Skin of body (tissue), 2 donors: ENCODE results near the gene FGF22. TPM values are rescaled to one million over a fixed set of nuclear protein-coding genes. Genes with fewer than 3 reads are reported as not detected.
A peak's percentile ranks its signal among the peaks of the same experiment; 100 is the strongest.

Experiments used
- DNase-seq: peaks from one replicate; lab custom pipeline; 2025; lab: John Stamatoyannopoulos, UW
- total RNA-seq: library from RNA; depleted of rRNA; stranded (reverse); fragments of >200 nt; gene quantifications from one replicate; pipeline ENCODE4 v1.2.3, GENCODE V29; 2014

Gene FGF22
- total RNA-seq, 1 donor from 2014 or later = 1.4 TPM

- no peak for DNase-seq
These were observed 38.1 kb downstream of the FGF22 start for GRCh38 chr19:677601-678436.

- DNase-seq = peak; percentile 53
These were observed 39.2 kb downstream of the FGF22 start for GRCh38 chr19:678791-679388.

GRCh38 chr19:679418-680286 lies 40.0 kb downstream of the FGF22 start:
- peak; percentile 84 for DNase-seq

- DNase-seq = peak; percentile 99
These were observed 40.8 kb downstream of the FGF22 start for GRCh38 chr19:680287-681028.

GRCh38 chr19:681029-682019 lies 41.6 kb downstream of the FGF22 start:
- no peak for DNase-seq

- no peak for DNase-seq
These were observed 43.1 kb downstream of the FGF22 start for GRCh38 chr19:682678-683320.

GRCh38 chr19:685454-685931 lies 45.8 kb downstream of the FGF22 start:
- no peak for DNase-seq

- no peak for DNase-seq
These were observed 47.1 kb downstream of the FGF22 start for GRCh38 chr19:686589-687297.

- no peak for DNase-seq
These were observed 48.0 kb downstream of the FGF22 start for GRCh38 chr19:687569-688166.

- DNase-seq = no peak
These were observed 48.5 kb downstream of the FGF22 start for GRCh38 chr19:688214-688613.

- DNase-seq = no peak
These were observed 49.3 kb downstream of the FGF22 start for GRCh38 chr19:688992-689391.

GRCh38 chr19:690203-690602 lies 50.5 kb downstream of the FGF22 start:
- no peak for DNase-seq

Other genes starting within 250 kb of the FGF22 start
- 0.49 TPM for gene C2CD4C, start 230.7 kb upstream of the FGF22 start, total RNA-seq
- gene SHC2, start 178.8 kb upstream of the FGF22 start, total RNA-seq = 7.1 TPM
- 0.99 TPM for gene MADCAM1, start 143.4 kb upstream of the FGF22 start, total RNA-seq
- 10.6 TPM for gene TPGS1, start 132.4 kb upstream of the FGF22 start, total RNA-seq
- gene CDC34, start 108.1 kb upstream of the FGF22 start, total RNA-seq = 44.1 TPM
- 0.30 TPM for gene GZMM, start 95.8 kb upstream of the FGF22 start, total RNA-seq
- gene BSG, start 67.3 kb upstream of the FGF22 start, total RNA-seq = 157 TPM
- 0.59 TPM for gene HCN2, start 50.0 kb upstream of the FGF22 start, total RNA-seq
- gene POLRMT, start 6.3 kb upstream of the FGF22 start, total RNA-seq = 15.6 TPM
- 17.5 TPM for gene RNF126, start 23.3 kb downstream of the FGF22 start, total RNA-seq
- gene FSTL3, start 36.5 kb downstream of the FGF22 start, total RNA-seq = 21.0 TPM
- gene PRSS57, start 55.6 kb downstream of the FGF22 start, total RNA-seq = 0.69 TPM
- 25.4 TPM for gene PALM, start 69.1 kb downstream of the FGF22 start, total RNA-seq
- 1.2 TPM for gene MISP, start 111.2 kb downstream of the FGF22 start, total RNA-seq
- gene PTBP1, start 157.6 kb downstream of the FGF22 start, total RNA-seq = 106 TPM
- gene PLPPR3, start 182.1 kb downstream of the FGF22 start, total RNA-seq = 0.89 TPM
- gene AZU1, start 188.0 kb downstream of the FGF22 start, total RNA-seq = 12.8 TPM
- gene PRTN3, start 201.1 kb downstream of the FGF22 start, total RNA-seq = 28.9 TPM
- gene ELANE, start 212.4 kb downstream of the FGF22 start, total RNA-seq = 24.0 TPM
- gene CFD, start 219.8 kb downstream of the FGF22 start, total RNA-seq = 79.1 TPM